Measurements from ENCODE around the gene CACNB1.

Gene CACNB1

DNA sequence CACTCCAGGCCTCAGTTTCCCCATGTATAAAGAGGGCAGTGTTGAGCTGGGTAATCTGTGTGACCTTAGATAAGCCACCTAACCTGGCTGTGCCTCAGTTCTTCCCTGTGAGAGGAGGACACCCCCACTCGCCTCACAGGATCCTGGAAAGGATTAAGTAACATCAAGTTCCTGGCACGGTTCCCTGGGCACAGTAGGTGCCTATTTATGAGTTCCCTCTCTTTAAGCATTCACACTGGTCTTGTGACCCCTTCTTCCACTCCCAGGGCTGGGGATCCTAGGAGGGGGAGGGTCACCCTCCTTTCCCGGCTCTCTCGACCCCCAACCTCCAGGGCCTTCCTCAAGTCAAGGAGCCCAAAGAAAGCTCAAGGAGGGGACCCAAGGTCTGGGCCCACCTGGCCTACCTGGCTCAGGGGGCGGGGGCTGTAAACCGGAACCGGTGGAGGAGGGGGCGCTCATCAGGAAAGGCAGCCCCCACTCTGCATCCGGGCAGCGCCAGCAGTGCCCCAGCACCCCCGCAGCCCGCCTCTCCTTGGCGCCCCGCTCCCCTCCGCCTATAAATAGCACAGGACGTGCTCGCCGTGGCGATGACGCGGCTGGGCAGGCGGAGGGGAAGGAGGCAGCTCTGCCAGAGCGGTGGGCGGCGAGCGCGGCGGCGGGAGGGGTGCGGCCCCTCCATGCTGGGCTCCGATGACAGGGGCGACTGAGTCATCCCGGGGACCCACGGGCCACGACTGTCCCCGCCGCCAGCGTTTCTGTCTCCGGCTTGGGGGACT is 12.0 kb upstream of the CACNB1 start:
- DNase-seq = peak; percentile 53 to 93 (median 78)
- intact Hi-C loops (cut with DNase I) = no loop called here

DNA sequence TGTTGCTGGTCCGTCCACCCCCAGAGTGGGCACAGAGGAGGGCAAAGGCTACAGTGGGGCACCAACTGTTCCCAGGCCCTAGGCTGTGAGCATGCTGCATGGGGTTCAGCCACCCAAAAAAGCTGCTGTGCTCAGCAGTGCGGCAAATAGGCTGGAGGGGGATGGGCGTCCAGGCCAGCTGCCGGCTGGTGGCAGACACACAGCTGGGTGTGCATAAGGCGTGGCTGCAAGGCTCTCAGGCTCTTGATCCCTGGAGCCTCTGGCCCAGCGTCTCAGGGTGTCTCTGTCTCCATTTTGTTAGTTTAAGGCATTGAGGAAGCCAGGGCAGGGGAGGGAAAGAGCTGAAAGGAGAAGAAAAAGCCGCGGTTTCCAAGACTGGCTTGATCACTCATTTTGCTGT is 11.4 kb upstream of the CACNB1 start:
- DNase-seq = no peak
- intact Hi-C loops (cut with DNase I) = no loop called here

DNA sequence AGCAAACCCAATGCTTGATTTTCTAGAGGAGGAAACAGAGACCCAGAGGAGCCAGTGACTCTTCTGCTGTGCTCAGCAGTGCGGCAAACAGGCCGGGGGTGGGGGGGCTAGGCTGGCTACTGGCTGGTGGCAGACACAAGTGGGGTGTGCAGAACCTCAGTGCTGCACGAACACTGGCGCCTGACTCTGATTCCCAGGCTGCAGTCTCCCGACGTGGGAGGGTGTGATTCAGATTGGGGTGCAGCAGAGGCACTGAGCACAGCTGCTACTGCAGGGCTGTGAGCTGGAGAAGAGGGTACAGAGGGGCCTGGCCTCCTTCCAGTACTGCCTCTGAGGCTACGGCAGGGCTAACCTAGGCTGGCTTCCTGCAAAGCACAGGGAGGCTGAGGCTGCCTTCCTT is 10.7 kb upstream of the CACNB1 start:
- DNase-seq = peak; percentile 47 to 93 (median 78)
- intact Hi-C loops (cut with DNase I) = no loop called here

DNA sequence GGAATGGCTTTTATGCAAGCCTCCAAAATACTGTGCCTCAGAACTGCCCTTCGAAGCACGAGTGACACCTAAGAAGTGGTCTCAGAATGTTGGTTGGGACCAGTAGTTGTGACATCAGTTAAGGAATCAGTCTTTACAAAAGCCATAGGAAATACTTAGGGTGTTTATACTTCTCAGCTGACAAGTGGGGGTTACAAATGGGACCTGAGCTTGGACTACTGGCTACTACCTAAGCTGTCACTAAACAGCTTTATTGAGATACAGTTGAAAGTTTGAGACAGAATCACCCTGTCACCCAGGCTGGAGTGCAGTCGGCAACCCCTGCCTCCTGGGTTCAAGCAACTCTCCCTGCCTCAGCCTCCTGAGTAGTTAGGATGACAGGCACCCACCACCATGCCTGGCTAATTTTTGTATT is 7.7 kb upstream of the CACNB1 start:
- no peak for DNase-seq
- intact Hi-C loops (cut with DNase I) = no loop called here

DNA sequence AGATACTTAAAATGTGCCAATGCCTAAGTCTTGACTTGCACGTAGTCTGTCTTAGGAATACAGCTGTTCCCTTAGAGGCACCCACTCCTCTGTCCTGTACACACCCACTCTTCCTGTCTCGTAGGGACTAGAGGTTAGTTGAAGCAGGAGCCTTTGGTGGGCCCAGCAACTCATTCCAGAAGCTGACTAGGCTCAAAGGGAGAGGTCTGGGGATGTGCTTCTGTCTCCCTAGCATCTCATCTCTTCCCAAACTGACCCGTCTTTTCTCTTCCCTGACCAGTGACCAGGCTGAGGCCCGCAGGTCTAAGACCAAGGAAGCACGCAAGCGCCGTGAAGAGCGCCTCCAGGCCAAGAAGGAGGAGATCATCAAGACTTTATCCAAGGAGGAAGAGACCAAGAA is 6.8 kb upstream of the CACNB1 start:
- intact Hi-C loops (cut with DNase I) = no loop called here
- peak in 1 of 42 donors; percentile 43 for DNase-seq

DNA sequence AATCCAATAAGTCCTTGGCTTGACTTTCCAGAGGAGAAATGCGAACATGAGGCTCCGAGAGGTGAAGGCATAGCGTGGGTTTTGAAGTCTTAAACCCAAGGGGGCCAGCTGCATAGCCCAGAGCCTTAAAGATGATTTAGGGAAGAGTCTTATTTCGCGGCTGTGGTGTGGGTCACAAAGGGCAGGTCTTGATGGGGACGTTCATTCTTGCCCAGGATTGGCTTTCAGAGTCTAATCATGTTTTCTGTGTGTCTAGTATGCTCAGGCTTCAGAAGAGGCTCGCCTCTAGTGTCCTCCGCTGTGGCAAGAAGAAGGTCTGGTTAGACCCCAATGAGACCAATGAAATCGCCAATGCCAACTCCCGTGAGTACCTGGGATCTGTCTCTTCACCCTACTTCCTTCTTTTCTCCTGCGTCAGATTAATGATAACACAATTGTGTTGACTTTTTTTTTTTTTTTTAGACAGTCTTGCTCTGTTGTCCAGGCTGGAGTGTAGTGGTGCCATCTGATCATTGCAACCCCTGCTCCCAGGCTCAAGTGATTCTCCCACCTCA is 3.6 kb upstream of the CACNB1 start:
- intact Hi-C loops (cut with DNase I) = no loop called here
- no peak for DNase-seq

DNA sequence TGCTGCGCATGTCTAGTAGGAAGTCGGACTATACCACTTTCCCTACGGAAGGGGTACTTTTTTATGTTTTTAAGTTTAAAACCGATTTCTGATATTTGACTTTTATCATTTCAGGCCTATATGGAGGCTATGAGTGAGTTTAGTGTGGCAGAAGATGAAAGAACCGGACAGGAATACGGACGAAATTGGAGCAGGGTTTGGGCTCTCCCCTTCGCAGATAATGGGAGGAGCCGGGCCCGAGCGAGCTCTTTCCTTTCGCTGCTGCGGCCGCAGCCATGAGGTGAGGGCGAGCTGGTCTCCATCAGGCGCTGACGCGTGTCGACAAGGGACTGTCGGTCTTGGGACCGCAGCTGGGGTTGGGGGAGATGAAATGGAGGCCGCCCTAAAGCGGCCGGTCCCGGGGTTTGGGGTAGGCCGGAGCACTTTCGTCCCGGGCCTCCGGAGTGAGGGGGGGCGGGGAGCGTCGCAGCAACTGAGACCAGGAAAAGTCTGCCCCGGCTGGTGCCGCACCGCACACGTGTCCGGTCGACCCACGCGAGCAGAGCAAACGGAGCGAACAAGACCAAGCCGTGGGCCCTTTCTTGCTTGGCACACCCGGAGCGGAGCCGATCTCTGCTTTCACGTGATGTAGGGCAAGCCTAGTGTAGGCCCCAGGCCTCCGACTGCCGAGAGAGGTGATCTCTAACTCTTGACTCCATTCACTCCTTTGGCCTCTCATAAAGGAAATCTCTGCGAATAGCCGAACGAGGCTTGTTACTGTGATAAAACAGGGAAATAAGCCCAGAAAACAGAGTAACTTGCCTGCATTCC is 2.8 kb upstream of the CACNB1 start, which contains the start of gene RPL19:
TSS of gene RPL19 (plus strand) at position 214 of the 810 bp plus-strand sequence. CDS start at position 276, 62 bp downstream.
- intact Hi-C loops (cut with DNase I) = no loop called here
- peak; percentile 45 to 91 (median 80) for DNase-seq

DNA sequence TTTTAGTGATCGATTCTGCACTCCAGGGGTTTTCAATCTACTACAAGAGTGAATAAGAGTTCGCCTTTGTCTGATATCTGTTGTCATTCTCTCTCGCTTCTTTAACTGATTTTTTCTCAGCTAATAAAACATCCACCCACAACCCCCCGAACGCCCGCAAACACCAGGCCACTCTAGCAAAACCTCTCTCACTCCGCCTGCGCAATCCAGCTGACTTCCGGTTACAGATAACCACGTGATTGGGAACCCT is 2.3 kb upstream of the CACNB1 start:
- peak; percentile 75 to 96 (median 88) for DNase-seq
- intact Hi-C loops (cut with DNase I) = no loop called here

DNA sequence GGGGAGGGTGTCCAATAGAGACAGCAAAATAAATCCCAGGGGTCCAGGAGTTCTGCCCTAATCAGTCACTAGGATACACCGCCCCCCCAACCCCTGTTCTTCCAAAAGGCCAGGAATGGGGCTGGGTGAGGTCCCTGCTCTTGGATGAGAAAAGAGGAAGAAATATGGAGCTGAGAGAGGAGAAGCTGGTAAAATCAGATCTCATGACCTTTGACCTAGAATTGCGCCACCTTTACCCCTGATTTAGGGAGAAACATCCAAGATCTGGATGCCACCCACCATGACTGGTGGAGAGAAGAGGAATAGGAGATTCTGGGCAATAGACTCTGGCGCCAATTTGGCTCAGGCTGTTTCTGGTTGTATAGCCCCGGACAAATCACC is 707 bp upstream of the CACNB1 start:
- DNase-seq = no peak
- intact Hi-C loops (cut with DNase I) = no loop called here

DNA sequence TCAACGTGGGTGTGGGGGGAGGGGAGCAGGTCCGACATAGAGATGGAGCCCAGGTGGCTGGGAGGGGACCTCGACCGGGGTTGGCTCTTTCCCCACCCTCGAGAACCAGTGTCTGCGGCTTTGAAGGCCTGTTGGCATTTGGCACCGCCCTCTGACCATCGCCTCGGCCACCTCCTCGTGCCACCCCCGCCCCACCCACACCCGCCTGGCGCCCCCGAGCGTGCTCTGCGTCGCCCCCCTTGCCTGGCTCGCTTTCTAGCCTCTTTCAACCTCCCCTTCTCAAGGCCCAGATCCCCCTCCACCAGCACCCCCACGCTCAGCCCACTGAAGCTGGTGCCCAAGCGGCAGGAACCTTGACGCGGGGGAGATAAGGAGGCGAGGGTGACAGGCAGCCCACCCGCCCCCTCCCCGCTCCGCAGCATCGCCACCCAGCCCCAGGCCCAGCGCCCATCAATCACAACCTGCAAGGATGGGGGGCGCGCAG is 619 bp downstream of the CACNB1 start:
- intact Hi-C loops (cut with DNase I) = no loop called here

DNA sequence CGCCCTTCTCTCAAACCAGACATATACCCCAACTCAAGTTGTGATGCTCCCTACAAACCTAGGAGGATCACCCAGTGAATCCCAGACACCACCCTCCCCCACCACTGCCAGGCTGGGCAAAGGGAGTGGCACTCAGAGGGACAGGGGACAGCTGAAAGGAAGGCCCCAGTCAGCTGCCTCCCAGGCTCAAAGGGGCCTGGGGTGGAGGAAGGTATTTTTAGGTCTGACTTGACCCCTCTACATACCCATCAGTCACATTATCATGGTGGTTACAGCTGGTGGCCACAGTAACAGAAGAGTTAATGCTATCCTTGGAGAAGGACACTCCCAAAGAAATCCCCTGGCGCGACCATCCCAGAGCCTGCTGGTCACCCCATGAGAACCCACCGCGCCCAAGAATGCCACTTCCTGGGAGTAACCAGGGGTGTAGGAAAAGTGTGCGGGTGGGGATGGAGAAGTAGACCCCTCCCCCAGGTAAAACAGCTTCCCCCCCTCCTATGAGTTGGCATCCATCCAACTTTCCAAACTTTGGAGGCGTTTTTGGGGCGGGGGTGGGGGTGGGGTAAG is 1.1 kb downstream of the CACNB1 start:
- DNase-seq = no peak
- intact Hi-C loops (cut with DNase I) = no loop called here

More for the DNA sequence above, 619 bp downstream of the CACNB1 start:
- peak in 4 of 42 donors; percentile 28 to 48 (median 35) for DNase-seq

DNA sequence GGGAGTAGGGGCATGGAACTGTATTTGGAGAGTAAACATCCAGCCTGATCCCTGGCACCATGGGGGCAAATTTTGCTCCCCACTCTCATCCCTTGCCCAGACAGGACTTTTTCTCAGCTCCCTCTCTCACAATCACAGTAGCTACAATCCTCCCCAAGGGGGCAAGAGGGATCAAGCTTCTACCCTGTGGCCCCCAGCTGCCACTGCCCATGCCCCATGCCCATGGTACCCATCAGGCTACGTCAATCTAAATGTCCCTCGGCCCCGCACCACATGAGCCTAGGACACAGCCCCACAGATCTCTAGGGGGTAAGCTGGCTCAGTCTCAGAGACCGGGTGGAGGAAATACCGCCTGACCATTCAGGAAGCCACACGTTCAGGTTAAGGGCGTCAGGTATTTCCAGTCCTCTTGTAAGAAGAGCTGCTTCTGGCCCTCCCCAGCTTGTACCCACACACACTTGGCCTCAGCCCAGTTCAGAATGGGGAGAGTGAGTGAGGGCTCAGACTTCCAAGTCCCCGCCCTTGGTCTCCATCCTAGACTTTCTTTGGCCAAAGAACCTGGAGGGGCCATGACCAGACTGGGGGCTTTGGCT is 1.8 kb downstream of the CACNB1 start:
- intact Hi-C loops (cut with DNase I) = no loop called here
- peak in 1 of 42 donors; percentile 44 for DNase-seq

DNA sequence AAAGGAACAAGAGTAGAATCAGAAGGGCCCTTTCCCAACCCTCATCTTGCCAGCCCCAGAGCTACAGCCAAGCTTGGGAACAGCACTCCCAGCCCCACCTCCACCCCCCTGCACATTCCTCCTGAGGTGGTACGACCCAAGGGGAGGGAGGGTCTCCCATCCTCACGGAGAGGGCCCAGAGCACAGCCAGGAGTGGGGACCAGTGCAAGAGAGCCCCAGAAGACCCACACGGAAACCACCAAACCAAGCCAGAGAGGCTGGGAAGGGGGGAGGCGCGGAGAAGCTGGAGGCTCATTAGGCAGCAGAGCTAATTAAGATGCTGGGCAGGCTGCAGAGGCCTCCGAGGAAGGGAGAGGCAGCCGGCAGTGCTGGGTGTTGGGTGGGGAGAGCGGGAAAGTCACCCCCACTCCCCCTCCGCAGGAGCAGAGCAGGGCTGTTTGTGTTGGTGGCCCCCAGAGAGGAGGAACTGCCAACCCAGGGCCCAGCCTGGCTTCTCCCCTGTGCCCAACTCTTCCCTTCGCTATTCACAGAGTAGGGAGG is 2.4 kb downstream of the CACNB1 start:
- intact Hi-C loops (cut with DNase I) = no loop called here
- peak in 28 of 42 donors; percentile 31 to 82 (median 59) for DNase-seq

DNA sequence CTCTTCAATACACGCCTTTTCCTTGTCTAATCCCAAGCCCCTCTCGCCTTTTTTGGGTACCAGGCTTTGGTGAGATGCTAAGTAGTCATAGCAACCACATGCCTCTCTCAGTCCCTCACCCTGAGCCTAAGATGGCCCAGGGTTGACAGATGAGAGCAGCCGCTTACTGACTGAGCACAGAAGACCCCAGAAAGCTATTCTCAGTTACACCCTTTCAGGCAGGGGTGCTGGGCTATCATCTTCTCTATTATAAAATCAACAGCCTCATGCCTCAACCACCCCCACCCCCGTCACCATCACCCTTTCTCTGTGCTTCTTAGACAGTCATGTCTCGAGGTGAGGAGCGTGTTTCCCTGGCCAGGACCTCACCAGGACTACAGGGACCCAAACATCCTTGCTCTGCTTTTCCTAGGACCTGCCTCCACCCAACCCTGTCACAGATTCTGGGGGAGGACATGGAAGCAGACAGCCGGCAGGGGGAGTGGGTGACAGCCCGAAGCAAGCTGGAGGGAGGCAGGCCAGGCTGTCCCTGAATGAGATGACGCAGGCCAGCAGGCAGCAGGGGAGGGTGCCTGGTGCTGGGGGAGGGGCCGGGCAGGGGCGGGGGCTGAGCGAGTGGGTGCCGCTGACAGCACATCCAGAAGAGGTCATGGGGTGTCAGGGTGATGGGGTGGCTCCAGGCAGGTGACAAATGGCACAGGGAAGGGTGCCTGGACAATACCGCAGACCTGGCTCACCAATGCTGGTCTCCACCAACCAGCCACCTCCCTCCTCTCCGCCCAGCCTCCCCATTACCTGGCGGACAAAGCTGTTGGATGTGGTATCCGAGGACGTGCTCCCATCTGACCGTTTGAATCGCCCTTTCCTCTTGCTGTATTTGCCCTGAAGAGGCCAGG is 3.1 kb downstream of the CACNB1 start:
- peak; percentile 55 to 94 (median 80) for DNase-seq
- intact Hi-C loops (cut with DNase I) = no loop called here

DNA sequence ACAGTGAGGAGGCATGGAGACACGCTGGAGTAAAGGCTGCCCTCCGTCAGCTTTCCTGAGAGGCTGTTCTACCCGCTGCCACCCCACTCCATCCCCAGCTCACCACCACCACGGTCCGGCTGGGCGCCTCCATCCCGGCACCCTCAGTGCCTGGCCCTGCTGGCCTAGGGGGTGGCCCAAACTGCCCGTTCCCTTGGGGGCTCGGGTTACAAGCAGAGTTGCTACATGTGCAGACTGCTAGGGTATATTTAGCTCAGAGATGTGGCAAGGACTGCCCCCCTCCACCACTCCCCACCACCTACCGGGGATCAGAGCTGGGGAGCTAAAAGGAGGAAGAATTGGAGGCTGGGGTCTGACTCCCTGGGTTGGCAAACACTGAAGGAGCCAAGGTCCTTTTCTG is 4.1 kb downstream of the CACNB1 start:
- intact Hi-C loops (cut with DNase I) = no loop called here
- no peak for DNase-seq

DNA sequence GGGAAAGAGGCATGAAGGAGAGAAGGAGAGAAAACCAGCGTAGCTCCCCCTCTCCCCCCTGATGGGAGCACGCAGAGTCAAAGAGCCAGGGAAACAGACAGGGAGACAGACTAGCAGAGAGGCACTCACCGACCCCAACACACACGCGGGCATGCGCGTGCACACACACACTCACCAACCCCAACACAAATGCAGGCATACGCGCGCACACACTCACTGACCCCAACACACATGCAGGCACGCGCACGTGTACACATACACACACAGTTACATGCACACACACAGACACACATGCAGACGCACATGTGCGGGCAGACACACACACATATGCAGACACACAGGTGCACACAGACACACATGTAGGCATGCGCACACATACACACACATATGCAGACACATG is 4.6 kb downstream of the CACNB1 start:
- no peak for DNase-seq
- intact Hi-C loops (cut with DNase I) = no loop called here

DNA sequence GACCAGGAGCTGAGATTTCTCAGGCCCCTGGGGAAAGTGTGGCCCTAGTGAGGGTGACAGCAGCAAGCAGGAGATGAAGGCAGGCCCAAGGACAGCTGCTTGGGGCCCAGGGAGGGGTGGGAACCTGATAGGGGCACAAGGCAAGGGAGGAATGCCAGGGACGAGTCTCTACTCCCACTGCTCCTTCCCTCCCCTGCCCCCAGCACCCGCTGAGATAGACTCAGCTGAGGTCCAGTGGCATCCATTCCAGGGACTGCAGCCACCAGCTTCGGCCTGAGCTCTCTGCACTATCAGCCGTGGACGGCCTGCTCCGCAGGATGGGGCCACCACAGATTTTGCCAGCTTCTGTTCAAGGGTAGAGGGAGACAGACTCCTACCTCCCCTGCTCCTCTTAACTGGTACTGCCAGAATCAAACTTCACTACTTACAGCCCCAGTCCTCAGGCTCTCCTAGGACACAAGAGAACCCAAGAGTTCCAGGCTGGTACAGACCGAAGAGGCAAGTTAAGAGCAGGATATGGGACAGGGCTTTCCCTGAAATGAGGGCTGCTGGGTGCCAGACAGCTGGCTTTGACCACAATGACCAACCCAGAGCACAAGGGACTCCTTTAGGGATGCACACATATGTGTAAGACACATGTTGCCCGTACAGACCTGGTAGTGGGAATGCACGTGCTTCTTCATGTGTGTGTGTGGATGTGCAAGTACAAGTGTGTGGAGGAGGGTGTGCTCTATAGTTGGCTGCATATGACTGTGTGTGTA is 5.5 kb downstream of the CACNB1 start:
- DNase-seq = no peak
- intact Hi-C loops (cut with DNase I) = no loop called here
